GM21723 (cell line): ENCODE data around the gene GASK1A.
"Not testable (repeated sequence)": the region's sequence is repeated elsewhere in the genome, so short reads cannot be mapped to it uniquely, and the experiment has no call there.

Source experiments
- ATAC-seq: cut with Tn5 transposase; IDR thresholded peaks from one replicate; pipeline ENCODE4 v1.9.1; 2021; ENCODE audit warnings: mild to moderate bottlenecking, moderate library complexity; ENCODE audit not compliant: unreplicated experiment

Gene GASK1A

DNA sequence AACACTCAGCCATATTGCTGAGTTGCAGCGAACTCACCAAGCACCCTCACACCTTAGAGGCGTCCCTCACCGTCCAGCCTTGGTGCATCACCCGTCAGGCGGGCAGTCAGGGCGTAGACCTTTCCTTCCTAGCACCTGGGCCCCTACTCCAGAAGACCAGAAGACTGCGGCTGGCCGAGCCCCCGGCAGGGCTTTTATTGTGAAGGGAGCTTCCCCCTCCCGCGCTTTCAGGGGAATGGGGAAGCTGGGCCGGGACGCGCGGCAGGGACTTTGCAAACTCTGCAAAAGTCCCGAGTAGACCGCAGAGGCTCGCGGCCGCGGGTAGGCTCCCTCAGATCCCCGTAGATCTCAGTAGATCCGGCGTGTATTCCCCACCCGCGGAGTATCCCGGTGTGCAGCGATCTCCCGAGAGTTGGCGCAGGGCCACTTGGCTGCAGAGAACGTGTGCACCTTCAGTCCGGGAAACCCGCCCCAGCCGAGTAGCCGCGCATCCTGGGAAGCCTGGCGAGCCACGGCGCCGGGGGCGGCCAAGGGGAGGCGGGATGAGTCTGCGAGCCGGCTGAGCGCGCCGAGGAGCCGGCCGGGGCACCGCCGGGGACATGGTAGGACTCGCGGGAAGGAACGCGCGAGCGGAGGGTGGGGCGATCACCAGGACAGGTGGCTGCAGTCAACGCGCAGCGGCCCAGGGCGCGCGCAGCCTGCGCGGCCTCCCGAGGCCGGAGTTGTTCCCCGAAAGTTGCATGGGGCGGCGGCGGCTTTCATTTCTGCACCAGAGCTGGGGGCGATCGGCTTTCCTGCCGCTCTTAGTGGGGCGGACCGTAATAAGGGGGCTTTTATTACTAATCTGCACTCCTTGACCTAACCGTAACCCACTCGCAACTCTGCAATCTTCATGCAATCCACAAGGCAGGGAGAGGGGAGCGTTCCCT, at the start of gene GASK1A:
Gene GASK1A, plus strand, starts transcription at position 268 of the 929 bp plus-strand sequence. Its CDS starts 332 bp downstream, at position 600.
- no peak for ATAC-seq

DNA sequence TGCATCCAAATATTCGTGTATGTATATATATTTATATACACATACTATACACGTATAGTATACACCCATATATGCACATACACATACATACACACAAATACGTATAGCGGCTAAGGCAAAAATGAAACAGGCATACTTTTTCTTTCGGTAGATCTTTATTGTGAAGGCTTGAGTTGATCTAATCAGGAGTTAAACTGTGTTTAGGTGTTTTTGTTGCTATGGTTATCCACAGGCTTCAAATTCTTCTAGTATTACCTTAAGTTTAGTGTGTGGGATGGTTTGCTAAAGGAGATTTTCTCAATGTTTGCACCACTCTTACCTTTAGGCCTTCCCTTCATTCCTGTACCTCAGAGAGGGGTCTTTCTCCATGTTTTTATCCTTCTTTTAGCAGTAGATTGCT, 45.0 kb upstream of the GASK1A start:
- ATAC-seq = no peak

DNA sequence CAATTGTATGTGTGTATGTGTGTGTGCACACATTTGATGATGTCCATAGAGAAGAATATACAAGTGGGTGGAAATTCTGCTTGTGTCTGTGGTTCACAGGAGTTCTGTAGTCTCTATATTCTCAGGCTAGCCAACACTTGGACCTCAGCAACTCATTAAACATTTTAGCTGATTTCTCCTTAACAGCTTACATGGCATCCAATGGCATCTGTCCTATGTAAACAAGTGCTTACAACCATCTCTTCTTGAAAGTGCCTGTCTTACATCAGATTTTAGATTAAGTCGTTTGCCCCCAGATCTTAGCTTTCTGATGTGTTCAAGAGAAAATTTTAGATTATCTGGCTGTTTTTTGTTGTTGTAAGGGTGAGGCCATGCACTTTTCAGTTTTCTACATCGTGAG, 44.2 kb upstream of the GASK1A start:
- no peak for ATAC-seq

DNA sequence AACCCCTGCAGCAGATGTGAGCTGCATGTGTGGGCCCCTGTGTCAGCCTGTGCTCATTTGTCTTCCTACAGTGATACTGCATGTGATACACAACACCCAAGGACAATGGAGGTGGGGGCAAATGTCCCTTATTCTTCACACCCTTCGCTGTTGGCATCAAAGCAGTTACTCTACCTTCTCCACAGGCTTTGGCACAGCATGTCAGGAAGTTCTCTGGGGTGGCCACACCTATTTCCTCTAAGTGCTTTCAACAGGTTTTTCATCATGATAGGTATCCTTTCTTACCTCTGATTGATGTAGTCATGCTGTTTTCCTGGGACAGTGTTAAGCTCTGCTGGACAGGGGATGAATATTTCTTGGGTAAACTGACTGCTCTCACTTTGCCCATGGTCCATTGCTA, 43.6 kb upstream of the GASK1A start:
- no peak for ATAC-seq

DNA sequence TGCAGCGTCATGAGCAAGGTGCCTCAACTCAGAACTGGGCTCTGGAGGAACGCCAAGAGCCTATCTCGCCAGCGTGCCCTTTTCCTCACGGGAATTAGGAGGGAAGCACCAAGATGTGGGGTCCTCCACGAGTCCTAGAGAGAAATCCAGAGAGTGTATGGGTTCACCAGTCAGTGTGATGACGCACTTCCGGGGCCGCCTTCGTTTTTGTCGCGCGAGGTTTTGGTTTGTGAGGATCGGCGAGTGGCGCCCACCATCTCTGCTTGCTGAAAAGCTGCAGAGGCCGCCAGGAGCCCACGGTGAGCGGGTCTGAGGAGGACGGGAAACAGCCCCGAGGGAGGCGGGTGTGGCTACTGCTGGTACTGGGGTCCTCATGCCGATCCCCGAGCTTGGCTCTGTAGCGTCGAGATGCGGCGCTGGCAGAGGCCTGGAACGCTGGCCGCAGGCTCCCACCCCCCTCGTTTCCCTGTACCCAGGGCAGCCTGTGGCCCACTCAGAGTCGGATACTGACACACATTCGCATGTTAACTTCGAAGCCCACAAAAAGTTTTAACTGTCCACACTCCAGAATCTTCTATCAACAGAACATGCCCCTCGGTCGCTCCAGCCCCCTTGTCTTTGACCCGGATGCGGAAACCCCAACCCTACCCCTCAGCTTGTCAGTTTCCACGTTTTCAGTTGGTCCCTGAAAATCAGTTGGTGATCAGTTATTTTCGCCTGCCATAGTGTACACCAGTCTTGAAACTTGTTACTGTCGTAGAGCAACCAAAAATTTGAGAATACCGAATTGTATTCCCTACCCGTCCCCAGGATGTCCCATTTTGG, 42.7 kb upstream of the GASK1A start:
- no peak for ATAC-seq

DNA sequence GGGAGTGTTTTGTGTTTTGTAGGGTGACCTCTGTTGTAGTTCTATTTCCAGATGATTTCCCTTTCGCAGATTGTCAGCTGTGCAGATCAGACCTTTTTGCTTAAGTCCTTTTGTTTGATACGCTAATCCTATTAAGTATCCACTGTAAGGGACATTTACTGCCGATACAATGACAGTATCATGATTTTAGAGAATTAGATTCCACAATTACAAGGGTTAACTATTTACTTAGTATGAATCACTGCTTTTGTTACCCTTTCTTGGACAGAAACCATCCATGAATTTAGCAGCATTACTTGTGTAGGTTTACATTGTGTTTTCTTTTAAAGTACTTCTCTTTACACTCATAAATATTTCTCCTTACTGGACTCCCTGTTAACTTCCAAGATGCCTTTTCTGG, 41.8 kb upstream of the GASK1A start:
- ATAC-seq = no peak

DNA sequence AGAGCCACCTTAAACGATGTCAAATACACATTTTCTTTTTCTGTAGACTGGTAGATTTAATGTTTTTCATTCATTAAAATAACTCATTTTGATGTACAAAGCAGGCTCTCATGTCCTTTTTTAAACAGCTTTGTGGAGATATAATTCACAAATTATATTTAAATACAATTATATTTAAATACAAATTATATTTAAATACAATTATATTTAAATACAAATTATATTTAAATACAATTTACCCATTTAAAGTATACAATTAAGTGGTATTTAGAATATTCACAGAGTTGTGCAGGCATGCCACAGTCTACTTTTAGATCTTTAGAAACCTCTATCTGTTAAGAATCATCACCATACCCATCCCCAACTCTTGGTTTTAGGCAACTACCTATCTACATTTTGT, 36.4 kb upstream of the GASK1A start:
- ATAC-seq = no peak

DNA sequence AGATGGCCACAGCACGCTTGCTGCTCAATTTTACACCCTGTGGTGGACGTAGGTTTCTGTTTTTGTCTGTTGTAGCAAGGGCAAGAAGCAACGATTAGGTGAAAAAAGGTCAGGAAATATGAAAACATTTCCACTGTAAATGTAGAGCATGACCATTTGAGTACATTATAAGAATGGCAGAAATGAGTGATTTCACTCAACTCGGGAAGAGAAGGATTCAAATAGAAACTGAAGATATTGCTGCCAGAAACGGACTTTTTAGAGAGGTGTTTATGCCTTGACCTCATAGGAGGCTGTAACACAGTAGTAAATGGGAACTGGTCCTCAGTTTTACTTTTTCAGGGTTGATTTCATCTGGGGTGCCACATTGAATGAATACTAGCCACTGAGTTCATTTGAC, 33.1 kb upstream of the GASK1A start:
- ATAC-seq = no peak

DNA sequence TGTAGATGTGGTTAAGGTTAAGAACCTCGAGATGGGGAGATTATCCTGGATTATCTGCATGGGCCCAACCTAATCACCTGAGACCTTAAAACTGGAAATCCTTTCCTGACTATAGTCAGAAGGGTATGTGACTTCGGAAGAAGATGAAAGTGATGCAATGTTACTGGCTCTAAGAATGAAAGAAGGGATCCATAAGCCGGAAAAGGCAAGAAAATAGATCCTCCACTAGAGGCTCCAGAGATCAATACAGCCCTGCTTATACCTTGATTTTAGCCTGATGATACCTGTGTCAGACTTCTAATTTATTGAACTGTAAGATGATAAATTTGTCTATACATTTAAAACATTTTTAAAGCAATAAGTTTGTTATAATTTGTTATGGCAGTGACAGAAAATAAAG, 21.5 kb upstream of the GASK1A start:
- no peak for ATAC-seq

DNA sequence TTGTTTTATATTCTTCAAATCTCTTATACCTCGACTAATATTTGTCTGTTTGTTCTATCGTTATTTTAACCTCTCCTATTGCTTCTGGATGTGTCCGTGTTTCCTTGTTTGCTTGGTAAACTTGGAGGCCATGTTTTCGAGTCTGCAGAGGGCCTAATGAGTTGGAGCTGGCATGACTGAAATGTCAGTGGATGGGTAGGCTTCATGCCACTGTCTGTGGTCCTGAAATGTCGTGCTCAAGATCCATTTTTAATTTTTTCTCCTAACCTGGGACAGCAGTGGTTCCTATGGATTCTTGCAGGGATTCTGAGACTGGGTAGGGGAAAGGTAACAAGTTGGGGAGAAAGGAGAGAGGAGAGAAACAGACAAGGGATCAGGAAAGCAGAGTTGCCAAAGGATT, 18.8 kb upstream of the GASK1A start:
- ATAC-seq = no peak

DNA sequence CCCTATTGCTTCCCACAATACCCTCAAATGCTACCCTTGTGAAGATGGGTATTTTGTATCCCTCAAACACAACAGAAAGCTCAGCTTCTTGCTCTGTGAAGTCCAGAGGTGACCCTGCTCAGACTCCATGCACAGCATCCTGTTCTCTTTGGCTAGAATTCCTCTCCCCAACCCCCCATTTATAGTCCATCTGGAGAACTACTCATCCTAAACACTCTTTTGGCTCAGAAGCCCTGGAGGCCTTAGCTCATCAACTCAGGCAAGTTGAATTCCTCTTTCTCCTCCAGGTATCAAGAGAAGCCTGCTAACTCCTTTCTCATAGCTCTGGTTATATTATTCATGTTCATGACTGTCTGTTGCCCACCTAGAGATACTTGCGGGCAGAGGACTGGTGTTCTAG, 18.3 kb upstream of the GASK1A start:
- ATAC-seq = no peak

DNA sequence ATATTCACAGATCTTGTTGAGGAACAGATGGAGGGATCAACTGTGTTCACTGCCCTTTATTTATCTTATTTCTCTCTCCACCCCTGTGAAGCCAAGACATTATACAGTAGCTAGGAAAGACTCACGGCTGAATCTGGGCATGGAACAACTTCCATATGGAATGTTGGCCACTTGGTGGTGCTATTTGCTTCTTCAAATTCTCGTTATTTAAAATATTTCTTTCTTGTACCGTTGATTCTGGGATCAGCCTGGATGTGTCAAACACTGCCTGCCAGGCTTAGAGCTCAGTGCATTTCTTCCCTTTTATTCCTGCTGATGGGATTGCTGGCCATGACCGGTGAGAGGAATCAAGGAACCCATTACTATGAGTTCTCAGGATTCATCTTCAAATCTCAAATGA, 17.5 kb upstream of the GASK1A start:
- ATAC-seq = no peak

DNA sequence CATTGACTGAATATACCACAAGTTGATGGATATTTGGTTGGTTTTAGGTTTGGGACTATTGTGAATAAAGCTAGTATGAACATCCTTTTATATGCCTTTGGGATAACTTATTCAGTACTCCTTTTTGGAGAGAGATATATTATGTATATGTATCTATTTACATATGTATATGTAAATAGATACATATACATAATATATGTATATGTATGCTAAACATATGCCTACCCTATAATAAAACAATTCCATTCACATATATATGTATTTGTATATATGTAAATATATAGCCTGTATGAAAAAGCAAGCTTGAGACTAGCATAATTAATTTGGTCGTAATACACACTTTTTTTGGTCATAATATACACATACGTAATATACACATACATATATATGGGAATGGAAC, 15.8 kb upstream of the GASK1A start:
- ATAC-seq = no peak

DNA sequence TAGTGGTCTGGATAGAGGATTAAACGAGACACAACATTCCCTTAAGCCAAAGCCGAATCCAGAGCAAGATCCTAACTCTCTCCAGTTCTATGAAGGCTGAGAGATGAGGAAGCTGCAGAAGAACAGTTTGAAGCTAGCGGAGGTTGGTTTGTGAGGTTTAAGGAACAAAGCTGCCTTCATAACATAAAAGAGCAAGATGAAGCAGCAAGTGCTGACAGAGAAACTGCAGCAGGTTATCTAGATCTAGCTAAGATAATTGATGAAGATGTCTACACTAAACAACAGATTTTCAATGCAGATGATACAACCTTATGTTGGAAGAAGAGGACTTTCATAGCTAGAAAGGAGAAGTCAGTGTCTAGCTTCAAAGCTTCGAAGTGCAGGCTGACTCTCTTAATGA, 14.8 kb upstream of the GASK1A start:
- ATAC-seq = no peak

DNA sequence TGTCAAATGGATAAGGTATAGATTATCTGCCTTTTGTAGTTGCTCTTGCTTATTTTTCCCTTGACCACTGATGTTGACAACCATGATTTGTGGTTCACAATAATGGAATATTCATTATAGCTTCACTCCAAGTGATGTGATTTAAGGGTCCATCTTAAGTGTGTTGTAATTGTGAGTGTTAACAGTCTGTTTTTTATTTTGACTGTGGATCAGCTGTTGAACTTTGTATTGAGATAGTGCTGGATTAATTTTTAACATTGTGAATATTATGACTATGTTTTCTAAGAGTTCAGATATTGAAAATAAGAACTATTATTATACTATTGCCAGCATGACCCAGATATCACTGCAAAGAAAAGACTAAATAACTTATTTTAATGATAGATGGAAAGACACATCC, 8.6 kb upstream of the GASK1A start:
- no peak for ATAC-seq

DNA sequence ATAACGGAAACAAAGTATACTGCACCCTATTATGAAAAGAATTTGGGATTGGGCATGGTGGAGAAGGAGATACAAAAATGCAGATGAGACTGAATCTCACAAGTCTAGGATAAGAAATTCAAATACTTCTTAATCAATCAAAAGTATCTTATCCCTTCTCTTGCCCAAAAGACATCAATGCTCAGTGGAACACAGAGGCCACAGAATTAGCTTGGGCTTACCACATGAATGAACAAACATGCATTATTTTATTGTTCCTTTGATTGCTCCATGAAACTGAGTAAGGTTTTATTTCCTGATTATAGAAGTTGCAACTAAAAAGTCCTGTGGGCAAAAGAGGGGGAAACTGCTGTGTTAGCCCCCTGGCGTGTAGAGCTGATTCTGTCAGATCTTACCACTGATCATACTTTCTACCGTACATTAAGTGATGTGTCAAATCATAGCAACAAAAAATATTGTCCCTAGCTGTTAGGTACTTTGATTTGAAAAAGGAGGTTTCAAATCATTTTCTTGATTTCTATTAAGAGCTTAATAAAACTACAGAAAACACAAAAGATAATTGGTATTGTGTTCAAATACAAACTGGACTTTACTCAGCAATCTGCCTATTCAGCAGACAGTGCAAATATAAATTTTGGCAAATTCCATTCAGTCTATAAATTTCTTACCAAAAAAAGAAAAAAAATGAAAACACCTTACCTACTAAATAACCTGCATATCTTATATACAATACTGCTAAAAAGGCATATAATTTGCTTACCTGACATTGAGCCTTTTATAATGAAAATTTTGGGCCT, 7.9 kb upstream of the GASK1A start:
- no peak for ATAC-seq

DNA sequence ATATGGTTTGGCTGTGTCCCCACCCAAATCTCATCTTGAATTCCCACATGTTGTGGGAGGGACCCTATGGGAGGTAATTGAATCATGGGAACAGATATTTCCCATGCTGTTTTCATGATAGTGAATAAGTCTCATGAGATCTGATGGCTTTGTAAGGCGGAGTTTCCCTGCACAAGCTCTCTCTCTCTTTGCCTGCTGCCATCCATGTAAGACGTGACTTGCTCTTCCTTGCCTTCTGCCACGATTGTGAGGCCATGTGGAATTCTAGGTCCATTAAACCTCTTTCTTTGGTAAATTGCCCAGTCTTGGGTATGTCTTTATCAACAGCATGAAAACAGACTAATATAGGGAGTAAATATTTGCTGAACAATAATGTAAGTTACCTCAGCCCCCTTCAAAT, 4.2 kb upstream of the GASK1A start:
- not testable (repeated sequence) for ATAC-seq

DNA sequence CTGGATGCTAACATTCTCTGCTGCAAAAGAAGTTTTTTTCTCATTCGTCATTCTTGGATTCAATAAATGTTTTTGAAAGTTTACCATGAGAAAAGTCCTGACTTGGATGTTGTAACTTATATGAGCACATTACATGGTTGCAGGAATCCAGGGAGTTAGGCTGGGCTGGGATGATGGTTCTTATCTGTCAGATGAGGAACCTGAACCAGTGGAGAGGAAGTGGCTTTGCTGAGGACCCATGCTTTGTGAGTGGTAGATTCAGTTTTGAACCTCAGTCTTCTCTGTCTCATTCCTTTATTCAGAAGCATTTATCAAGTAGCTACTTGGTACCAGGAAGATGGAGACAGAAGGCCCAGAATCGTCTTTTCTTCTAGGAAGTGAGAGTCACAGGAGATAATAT, 3.7 kb upstream of the GASK1A start:
- no peak for ATAC-seq

DNA sequence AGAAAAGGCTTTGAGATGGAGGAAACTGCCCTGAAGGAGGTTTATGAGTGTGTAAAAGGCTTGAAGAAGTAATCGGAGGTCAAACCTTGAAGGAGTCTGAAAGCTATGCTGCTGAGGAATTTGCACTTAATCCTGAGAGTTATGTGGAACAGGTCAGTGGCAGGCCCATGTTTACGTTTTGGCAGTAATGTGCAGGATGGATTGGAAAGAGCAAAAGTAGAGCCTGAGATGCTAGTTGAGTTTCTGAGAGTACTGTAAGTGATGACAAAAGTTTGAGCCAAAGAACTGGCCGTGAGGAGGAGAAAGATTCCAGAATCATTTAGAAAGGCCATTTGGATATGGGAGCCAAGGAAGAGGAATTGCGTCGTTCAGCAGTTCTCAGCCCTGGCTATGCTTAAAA, 3.2 kb upstream of the GASK1A start:
- no peak for ATAC-seq

DNA sequence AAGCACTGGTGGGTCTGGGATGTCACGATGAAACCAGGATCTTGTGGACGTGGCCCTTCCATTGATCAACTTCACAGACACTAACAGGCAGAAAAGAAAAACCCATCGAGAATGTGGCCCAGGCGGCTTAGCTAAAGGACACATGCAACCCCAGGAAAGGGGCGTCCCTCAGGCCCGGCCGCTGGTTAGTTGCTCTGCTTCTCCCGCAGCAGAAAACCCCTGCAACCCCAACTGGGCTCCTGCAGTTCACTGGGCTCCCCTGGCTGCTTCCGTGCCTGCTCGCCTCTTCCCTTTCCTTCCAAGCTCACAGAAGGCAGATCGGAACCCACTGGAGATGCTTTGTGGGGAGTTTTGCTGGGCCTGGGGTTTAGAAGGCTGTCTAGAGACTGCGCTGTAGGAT, 1.1 kb downstream of the GASK1A start:
- ATAC-seq = no peak

DNA sequence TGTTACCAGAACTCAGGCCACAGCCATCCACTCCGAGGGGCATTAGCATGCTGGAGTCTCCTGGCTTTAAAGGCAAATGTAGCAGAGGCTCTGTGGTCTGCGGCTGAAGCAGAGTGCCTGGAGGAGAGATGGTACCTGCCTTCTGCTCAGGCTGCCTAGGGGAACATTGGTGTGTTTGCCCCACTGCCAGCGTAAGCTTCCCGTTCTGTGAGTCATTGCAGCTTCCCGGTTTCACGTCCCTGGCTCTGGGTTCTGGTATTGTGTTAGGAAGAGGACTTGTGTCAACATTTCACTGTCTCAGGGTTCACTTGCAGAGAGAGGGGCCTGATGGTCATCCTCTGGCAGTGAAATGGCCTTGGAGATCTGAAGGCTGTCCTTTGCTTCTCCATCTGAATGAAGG, 1.8 kb downstream of the GASK1A start:
- ATAC-seq = no peak
